ENCODE data around the gene GNAO1. TPM values are rescaled to one million over a fixed set of nuclear protein-coding genes. Genes with fewer than 3 reads are reported as not detected.

Gene GNAO1
- total RNA-seq, 2 experiments from 2014 or later: 2.7 TPM

GRCh38 chr16:56311208-56312027, 120.1 kb downstream of the GNAO1 start:
- ChIA-PET POLR2A (interaction anchor here (1.0 kb wide), 1 partner anchor 8 kb away, joined by 3 read pairs; no protein-coding TSS in a partner anchor), CTCF (interaction anchor here (1.2 kb wide), 1 partner anchor 269 kb away, joined by 3 read pairs; no protein-coding TSS in a partner anchor)
- Mint-ChIP-seq H3K4me1 (ENCODE audit: low read depth) (no peaks in the 10 kb centered on the region), H3K4me3 (no peak overlapping the region), H3K27me3 (ENCODE audit: low read depth) (peaks cover 3% of the 10 kb centered on the region), H3K36me3 (ENCODE audit: low read depth) (no peaks in the 10 kb centered on the region), H3K9me3 (ENCODE audit: insufficient read depth) (no peaks in the 10 kb centered on the region), H3K27ac (no peak overlapping the region)
- ATAC-seq (no peak), DNase-seq (no peak)

GRCh38 chr16:56312028-56312300, 120.7 kb downstream of the GNAO1 start:
- Mint-ChIP-seq H3K36me3 (ENCODE audit: low read depth) (no peaks in the 10 kb centered on the region), H3K4me3 (no peak overlapping the region), H3K27ac (no peak overlapping the region), H3K4me1 (ENCODE audit: low read depth) (no peaks in the 10 kb centered on the region), H3K27me3 (ENCODE audit: low read depth) (peaks cover 3% of the 10 kb centered on the region), H3K9me3 (ENCODE audit: insufficient read depth) (no peaks in the 10 kb centered on the region)
- DNase-seq: no peak
- ChIA-PET POLR2A (no interaction called here), CTCF (no interaction called here)
- ATAC-seq: no peak

GRCh38 chr16:56312556-56312955, 121.3 kb downstream of the GNAO1 start:
- ATAC-seq: no peak
- no peaks in the 10 kb centered on the region for H3K9me3 Mint-ChIP-seq (ENCODE audit: insufficient read depth)
- no peak overlapping the region for H3K27ac Mint-ChIP-seq
- H3K4me1 Mint-ChIP-seq (ENCODE audit: low read depth): no peaks in the 10 kb centered on the region
- DNase-seq: no peak
- ChIA-PET POLR2A (no interaction called here), CTCF (no interaction called here)
- peaks cover 4% of the 10 kb centered on the region for H3K27me3 Mint-ChIP-seq (ENCODE audit: low read depth)
- no peak overlapping the region for H3K4me3 Mint-ChIP-seq
- H3K36me3 Mint-ChIP-seq (ENCODE audit: low read depth): no peaks in the 10 kb centered on the region

- no peak for ATAC-seq
- no peak for DNase-seq
- Mint-ChIP-seq H3K4me1 (ENCODE audit: low read depth) (peaks cover 7% of the 10 kb centered on the region), H3K4me3 (no peak overlapping the region), H3K9me3 (ENCODE audit: insufficient read depth) (no peaks in the 10 kb centered on the region), H3K36me3 (ENCODE audit: low read depth) (no peaks in the 10 kb centered on the region), H3K27me3 (ENCODE audit: low read depth) (peaks cover 5% of the 10 kb centered on the region), H3K27ac (no peak overlapping the region)
- POLR2A ChIA-PET: no interaction called here
- CTCF ChIA-PET: no interaction called here
Observed at GRCh38 chr16:56314244-56314850, 123.1 kb downstream of the GNAO1 start.

GRCh38 chr16:56315955-56316354, 124.7 kb downstream of the GNAO1 start:
- Mint-ChIP-seq H3K36me3 (ENCODE audit: low read depth) (no peaks in the 10 kb centered on the region), H3K27me3 (ENCODE audit: low read depth) (peaks cover 5% of the 10 kb centered on the region), H3K4me1 (ENCODE audit: low read depth) (peaks cover 10% of the 10 kb centered on the region), H3K27ac (no peak overlapping the region), H3K4me3 (no peak overlapping the region), H3K9me3 (ENCODE audit: insufficient read depth) (no peaks in the 10 kb centered on the region)
- ATAC-seq: no peak
- DNase-seq: no peak
- ChIA-PET CTCF (interaction anchor here (1.3 kb wide), 1 partner anchor 371 kb away, joined by 3 read pairs; no protein-coding TSS in a partner anchor), POLR2A (interaction anchor here (0.7 kb wide), 1 partner anchor 846 kb away, joined by 4 read pairs; no protein-coding TSS in a partner anchor)

GRCh38 chr16:56316545-56316944, 125.3 kb downstream of the GNAO1 start:
- H3K4me3 Mint-ChIP-seq: no peak overlapping the region
- no peaks in the 10 kb centered on the region for H3K9me3 Mint-ChIP-seq (ENCODE audit: insufficient read depth)
- ChIA-PET POLR2A (interaction anchor here (0.7 kb wide), 1 partner anchor 847 kb away, joined by 4 read pairs; no protein-coding TSS in a partner anchor), CTCF (interaction anchor here (1.3 to 3.8 kb wide), 2 partner anchors 371 to 373 kb away, joined by 3 to 39 read pairs; no protein-coding TSS in a partner anchor)
- no peaks in the 10 kb centered on the region for H3K36me3 Mint-ChIP-seq (ENCODE audit: low read depth)
- peaks cover 5% of the 10 kb centered on the region for H3K27me3 Mint-ChIP-seq (ENCODE audit: low read depth)
- peaks cover 11% of the 10 kb centered on the region for H3K4me1 Mint-ChIP-seq (ENCODE audit: low read depth)
- H3K27ac Mint-ChIP-seq: no peak overlapping the region
- no peak for ATAC-seq
- no peak for DNase-seq

GRCh38 chr16:56317998-56318826, 126.9 kb downstream of the GNAO1 start:
- Mint-ChIP-seq H3K27me3 (ENCODE audit: low read depth) (peaks cover 5% of the 10 kb centered on the region), H3K36me3 (ENCODE audit: low read depth) (no peaks in the 10 kb centered on the region), H3K27ac (no peak overlapping the region), H3K4me1 (ENCODE audit: low read depth) (peaks cover 11% of the 10 kb centered on the region), H3K9me3 (ENCODE audit: insufficient read depth) (no peaks in the 10 kb centered on the region), H3K4me3 (no peak overlapping the region)
- CTCF ChIA-PET: interaction anchor here (0.5 to 3.8 kb wide), 33 partner anchors 8 to 854 kb away, joined by 3 to 39 read pairs (median 4); no protein-coding TSS in a partner anchor
- POLR2A ChIA-PET: no interaction called here
- peak; percentile 84 for DNase-seq
- peak; percentile 97 for ATAC-seq

GRCh38 chr16:56318827-56319140, 127.5 kb downstream of the GNAO1 start:
- Mint-ChIP-seq H3K9me3 (ENCODE audit: insufficient read depth) (no peaks in the 10 kb centered on the region), H3K4me3 (no peak overlapping the region), H3K36me3 (ENCODE audit: low read depth) (no peaks in the 10 kb centered on the region), H3K27me3 (ENCODE audit: low read depth) (peaks cover 5% of the 10 kb centered on the region), H3K4me1 (ENCODE audit: low read depth) (peaks cover 11% of the 10 kb centered on the region), H3K27ac (no peak overlapping the region)
- ATAC-seq (no peak), DNase-seq (no peak)
- CTCF ChIA-PET: interaction anchor here (0.6 to 3.8 kb wide), 30 partner anchors 7 to 854 kb away, joined by 3 to 39 read pairs (median 5); no protein-coding TSS in a partner anchor
- POLR2A ChIA-PET: no interaction called here

GRCh38 chr16:56319376-56319775, 128.1 kb downstream of the GNAO1 start:
- Mint-ChIP-seq H3K27ac (no peak overlapping the region), H3K4me1 (ENCODE audit: low read depth) (peaks cover 11% of the 10 kb centered on the region), H3K9me3 (ENCODE audit: insufficient read depth) (no peaks in the 10 kb centered on the region), H3K36me3 (ENCODE audit: low read depth) (no peaks in the 10 kb centered on the region), H3K27me3 (ENCODE audit: low read depth) (peaks cover 5% of the 10 kb centered on the region), H3K4me3 (no peak overlapping the region)
- ChIA-PET POLR2A (interaction anchor here (0.8 kb wide), 1 partner anchor 9 kb away, joined by 3 read pairs; no protein-coding TSS in a partner anchor), CTCF (interaction anchor here (1.0 to 3.8 kb wide), 12 partner anchors 9 to 384 kb away, joined by 3 to 39 read pairs (median 5); no protein-coding TSS in a partner anchor)
- ATAC-seq (no peak), DNase-seq (no peak)

- Mint-ChIP-seq H3K27ac (no peak overlapping the region), H3K36me3 (ENCODE audit: low read depth) (no peaks in the 10 kb centered on the region), H3K4me3 (no peak overlapping the region), H3K4me1 (ENCODE audit: low read depth) (peaks cover 11% of the 10 kb centered on the region), H3K9me3 (ENCODE audit: insufficient read depth) (no peaks in the 10 kb centered on the region), H3K27me3 (ENCODE audit: low read depth) (peaks cover 5% of the 10 kb centered on the region)
- POLR2A ChIA-PET: no interaction called here
- DNase-seq (no peak), ATAC-seq (no peak)
- CTCF ChIA-PET: interaction anchor here (2.6 to 3.8 kb wide), 3 partner anchors 39 to 377 kb away, joined by 15 to 39 read pairs (median 22); no protein-coding TSS in a partner anchor
Observed at GRCh38 chr16:56320056-56320455, 128.8 kb downstream of the GNAO1 start.

- Mint-ChIP-seq H3K9me3 (ENCODE audit: insufficient read depth) (no peaks in the 10 kb centered on the region), H3K4me3 (no peak overlapping the region), H3K27ac (no peak overlapping the region), H3K27me3 (ENCODE audit: low read depth) (peaks cover 5% of the 10 kb centered on the region), H3K4me1 (ENCODE audit: low read depth) (peaks cover 11% of the 10 kb centered on the region), H3K36me3 (ENCODE audit: low read depth) (no peaks in the 10 kb centered on the region)
- ChIA-PET CTCF (interaction anchor here (1.2 kb wide), 1 partner anchor 376 kb away, joined by 4 read pairs; no protein-coding TSS in a partner anchor), POLR2A (interaction anchor here (1.0 kb wide), 1 partner anchor 103 kb away, joined by 3 read pairs; no protein-coding TSS in a partner anchor)
- DNase-seq (no peak), ATAC-seq (no peak)
Observed at GRCh38 chr16:56320811-56321558, 129.7 kb downstream of the GNAO1 start.
